Lung (tissue), 12 donors: ENCODE data around the gene SUPT3H. TPM values are rescaled to one million over a fixed set of nuclear protein-coding genes. Genes with fewer than 3 reads are reported as not detected.

ENCODE experiments used
- ATAC-seq: fragments of 200-7000 bp; cut with Tn5 transposase; one replicate; pipeline ENCODE4 v1.9.1; 2020; ENCODE audit warnings: moderate number of reproducible peaks; ENCODE audit not compliant: insufficient read depth, low FRiP score
- DNase-seq, 3 donors: peaks; one replicate each; pipeline ENCODE4 v3.0.0-alpha.2; 2013 to 2017
- H3K27ac ChIP-seq, 2 donors: one replicate each; pipeline ENCODE4 v1.5.1; 2013; ENCODE audit warnings: mild to moderate bottlenecking in 2 of 2, moderate library complexity in 2 of 2, control low read depth in 1 of 2, inconsistent platforms in 1 of 2, low read depth in 1 of 2, low read length in 1 of 2
- H3K27me3 ChIP-seq, 3 donors: one replicate each; pipeline ENCODE4 v1.5.1; 2013; ENCODE audit warnings: low read length in 2 of 3; ENCODE audit not compliant: control insufficient read depth in 3 of 3, insufficient read depth in 3 of 3
- H3K36me3 ChIP-seq, 4 donors: one replicate each; pipeline ENCODE4 v1.5.1; 2013; ENCODE audit warnings: low read length in 4 of 4, mild to moderate bottlenecking in 1 of 4, moderate library complexity in 1 of 4; ENCODE audit not compliant: control insufficient read depth in 4 of 4, insufficient read depth in 4 of 4
- H3K4me1 ChIP-seq, 5 donors: one replicate each; pipeline ENCODE4 v1.5.1; 2013; ENCODE audit warnings: low read length in 5 of 5, mild to moderate bottlenecking in 2 of 5, moderate library complexity in 1 of 5; ENCODE audit not compliant: control insufficient read depth in 5 of 5, insufficient read depth in 5 of 5
- H3K4me3 ChIP-seq: one replicate; pipeline ENCODE4 v1.5.1; 2013; ENCODE audit warnings: mild to moderate bottlenecking, control low read depth, moderate library complexity
- H3K9ac ChIP-seq, 2 donors: one replicate each; pipeline ENCODE4 v1.5.1; 2013; ENCODE audit warnings: low read length in 2 of 2, control low read depth in 1 of 2; ENCODE audit not compliant: insufficient read depth in 1 of 2
- H3K9me3 ChIP-seq, 4 donors: one replicate each; pipeline ENCODE4 v1.5.1; 2013; ENCODE audit warnings: low read length in 3 of 4, mild to moderate bottlenecking in 1 of 4, moderate library complexity in 1 of 4; ENCODE audit not compliant: control insufficient read depth in 4 of 4, insufficient read depth in 3 of 4
- CTCF ChIP-seq: IDR thresholded peaks from 2 replicates; pipeline ENCODE4 v1.5.1; 2012; ENCODE audit warnings: mild to moderate bottlenecking; ENCODE audit errors: control extremely low read depth, extremely low read depth
- WGBS, 2 donors: extraction: QIAGEN DNeasy Blood & Tissue Kit; methylation state at CpG; one replicate each; pipeline ENCODE4 v1.1.7; 2013; 5-methylcytosine and 5-hydroxymethylcytosine counted together
- polyA plus RNA-seq, 2 donors: library from polyadenylated mRNA; stranded (reverse); fragments of 200-250 nt; gene quantifications; one replicate each; pipeline ENCODE4 v1.2.1, GENCODE V29; 2013
- total RNA-seq, 2 donors: library from RNA; depleted of rRNA in 1 of 2; stranded (reverse); fragments of >200 nt in 1 of 2; gene quantifications; one replicate each; pipeline ENCODE4 v1.2.1, GENCODE V29; 2014 to 2021
- donor health status: control.
- donor health status: control.
- donor health status: Bipolar disorder and iron deficiency.
- donor health status: healthy.
- donor health status: DM: yes; HTN: yes; CAD: no.

SUPT3H gene
- total and polyA plus RNA-seq, 4 donors = 5.2 to 17.4 (median 8.2) TPM

DNA sequence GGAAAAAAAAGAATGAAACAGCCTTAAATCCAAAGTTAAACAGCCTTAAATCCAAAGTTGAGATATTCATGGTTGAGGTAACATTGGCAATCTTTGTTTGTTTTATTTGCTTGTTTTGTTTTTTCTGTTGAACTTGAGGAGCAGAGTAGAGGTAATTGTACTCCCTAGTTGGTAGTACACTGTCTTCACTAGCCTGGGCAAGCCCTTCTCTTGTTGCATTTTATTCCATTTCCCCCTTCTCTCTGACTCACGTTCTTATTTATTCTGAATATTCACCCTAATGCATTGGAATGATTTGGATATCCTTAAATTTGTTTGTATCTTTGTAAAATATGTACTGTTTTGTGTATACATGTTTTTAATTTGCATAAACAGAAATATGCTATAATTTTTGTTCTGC is 592.6 kb downstream of the SUPT3H start:
- 73 to 84% methylated on average over 1 of the region's 1 CpG for WGBS, 2 donors
- H3K27me3 ChIP-seq = no peaks in the 10 kb centered on the region
- DNase-seq (no peak), ATAC-seq (no peak)
- no peaks in the 10 kb centered on the region for H3K36me3 ChIP-seq
- no peak overlapping the region for H3K4me3 ChIP-seq
- H3K27ac ChIP-seq = no peak overlapping the region
- peaks cover 0 to 3% (median 1%) of the 10 kb centered on the region in 4 donors for H3K9me3 ChIP-seq
- no peak for TF ChIP-seq CTCF
- H3K4me1 ChIP-seq = no peaks in the 10 kb centered on the region
- no peak overlapping the region for H3K9ac ChIP-seq

DNA sequence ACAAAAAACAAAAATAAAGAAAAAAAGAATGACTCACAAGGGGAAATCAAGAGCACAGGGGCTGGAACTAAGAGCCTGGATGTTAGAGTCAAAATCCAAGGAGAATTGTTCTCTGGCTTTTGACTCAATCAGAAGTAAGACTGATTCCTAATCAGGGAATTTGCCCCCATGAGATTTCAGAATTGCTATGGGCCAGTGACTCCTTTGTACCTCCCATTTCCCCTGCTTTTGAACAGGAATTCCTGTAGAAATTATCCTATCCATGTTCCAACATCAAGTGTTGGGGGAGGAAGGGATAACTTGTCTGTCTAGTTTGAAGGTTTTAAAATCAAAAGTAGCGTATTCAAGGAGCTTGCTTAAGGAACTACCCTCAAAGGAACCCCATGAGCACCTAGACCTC is 593.5 kb downstream of the SUPT3H start:
- Histone ChIP-seq H3K4me1 (peaks cover 0 to under 1% (median 0%) of the 10 kb centered on the region in 5 donors), H3K9ac (no peak overlapping the region)
- no peak for ATAC-seq

DNA sequence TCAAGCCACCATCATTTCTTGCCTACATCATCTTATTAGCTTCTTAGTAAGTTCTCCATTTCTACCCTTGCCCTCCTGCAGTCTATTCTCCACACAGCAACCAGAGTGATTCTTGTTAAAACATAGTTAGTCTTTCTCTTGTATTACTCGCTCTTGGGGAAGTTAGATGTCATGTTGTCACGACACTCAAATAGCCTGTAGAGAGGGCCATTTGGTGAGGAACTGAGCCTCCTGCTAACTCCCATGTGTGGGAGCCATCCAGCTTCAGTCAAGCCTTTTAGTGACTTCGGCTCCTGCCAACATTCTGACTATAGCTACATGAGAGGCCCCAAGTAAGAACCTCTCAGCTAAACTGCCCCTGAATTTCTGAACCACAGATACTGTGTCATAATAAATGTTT is 594.8 kb downstream of the SUPT3H start:
- H3K4me1 ChIP-seq = peaks cover 0 to 2% (median 0%) of the 10 kb centered on the region in 5 donors
- peaks cover 0 to 3% (median 1%) of the 10 kb centered on the region in 4 donors for H3K9me3 ChIP-seq
- no peaks in the 10 kb centered on the region for H3K36me3 ChIP-seq
- 52 to 68% methylated on average over 3 of the region's 3 CpGs for WGBS, 2 donors
- no peak overlapping the region for H3K27ac ChIP-seq
- H3K27me3 ChIP-seq = no peaks in the 10 kb centered on the region
- DNase-seq (no peak), ATAC-seq (no peak)
- no peak overlapping the region for H3K9ac ChIP-seq
- TF ChIP-seq CTCF = no peak
- H3K4me3 ChIP-seq = no peak overlapping the region

More for the DNA sequence above, 593.5 kb downstream of the SUPT3H start:
- Histone ChIP-seq H3K4me3 (no peak overlapping the region), H3K9me3 (peaks cover 0 to 3% (median 1%) of the 10 kb centered on the region in 4 donors), H3K27ac (no peak overlapping the region), H3K36me3 (no peaks in the 10 kb centered on the region), H3K27me3 (no peaks in the 10 kb centered on the region)
- 93 to 98% methylated on average over 1 of the region's 1 CpG for WGBS, 2 donors
- no peak for DNase-seq
- no peak for TF ChIP-seq CTCF
